ENCODE results near the gene BCAT1. TPM values are rescaled to one million over a fixed set of nuclear protein-coding genes. Genes with fewer than 3 reads are reported as not detected.

BCAT1 gene
- total and polyA plus RNA-seq, 2 of the 8 experiments (the other 6 are each of a cell fraction or from before 2014, with no cell fraction given): 19.7 to 263 TPM

- TF ChIP-seq E2F6 (IDR thresholded peaks at IDR 0.05) (0 out of 2 replicates have a peak, but pooled peaks have one; percentile 15), SP1 (IDR thresholded peaks at IDR 0.05; ENCODE audit: low read depth, low read length) (no peak), CBX5 (IDR thresholded peaks at IDR 0.05; ENCODE audit: low read depth, low read length) (no peak), HDAC6 (IDR thresholded peaks at IDR 0.05; ENCODE audit: low read depth, low read length) (no peak), EGR1 (IDR thresholded peaks at IDR 0.05; ENCODE audit: borderline replicate concordance, low read depth, low read length) (no peak), NRF1 (IDR thresholded peaks at IDR 0.05; ENCODE audit: low read depth, low read length) (no peak), SP2 (IDR thresholded peaks at IDR 0.05; ENCODE audit: low read length) (no peak), CHD1 (IDR thresholded peaks at IDR 0.05; ENCODE audit: low read depth, low read length) (no peak), YY1 (IDR thresholded peaks at IDR 0.05; ENCODE audit: low read depth, low read length) (no peak), TAF1 (IDR thresholded peaks at IDR 0.05; ENCODE audit: low read depth, low read length) (no peak; the same call in 1 of the 2 replicates), SIN3A (conservative IDR thresholded peaks at IDR 0.05 in 1 of 2, IDR thresholded peaks at IDR 0.05 in 1 of 2; ENCODE audit: low read depth in 1 of 2, low read length in 2 of 2) (no peak; a peak in 1 of 4 replicates), CEBPB (IDR thresholded peaks at IDR 0.05; ENCODE audit: low read depth, low read length) (no peak)
Measured at GRCh38 chr12:24901576-24902461, 47.1 kb downstream of the BCAT1 start (continued).

All from H1 (cell line).